Skin epidermis (tissue), 12 donors: Measurements from ENCODE around the gene CATSPERB.
"Not testable (repeated sequence)": the region's sequence is repeated elsewhere in the genome, so short reads cannot be mapped to it uniquely, and the experiment has no call there.

Experiments
- H3K27ac ChIP-seq, 21 experiments: fragments of 200-600 bp; sonication (generic) in 11 of 21; one replicate each; pipeline ENCODE4 v1.5.0; 2020; ENCODE audit warnings: mild to moderate bottlenecking in 3 of 21, inconsistent platforms in 2 of 21, moderate library complexity in 2 of 21
- H3K4me3 ChIP-seq, 7 experiments: fragments of 200-600 bp; sonication (generic) in 2 of 7; one replicate each; pipeline ENCODE4 v1.5.0; 2020; ENCODE audit warnings: inconsistent platforms in 2 of 7, mild to moderate bottlenecking in 2 of 7, moderate library complexity in 1 of 7

CATSPERB gene

DNA sequence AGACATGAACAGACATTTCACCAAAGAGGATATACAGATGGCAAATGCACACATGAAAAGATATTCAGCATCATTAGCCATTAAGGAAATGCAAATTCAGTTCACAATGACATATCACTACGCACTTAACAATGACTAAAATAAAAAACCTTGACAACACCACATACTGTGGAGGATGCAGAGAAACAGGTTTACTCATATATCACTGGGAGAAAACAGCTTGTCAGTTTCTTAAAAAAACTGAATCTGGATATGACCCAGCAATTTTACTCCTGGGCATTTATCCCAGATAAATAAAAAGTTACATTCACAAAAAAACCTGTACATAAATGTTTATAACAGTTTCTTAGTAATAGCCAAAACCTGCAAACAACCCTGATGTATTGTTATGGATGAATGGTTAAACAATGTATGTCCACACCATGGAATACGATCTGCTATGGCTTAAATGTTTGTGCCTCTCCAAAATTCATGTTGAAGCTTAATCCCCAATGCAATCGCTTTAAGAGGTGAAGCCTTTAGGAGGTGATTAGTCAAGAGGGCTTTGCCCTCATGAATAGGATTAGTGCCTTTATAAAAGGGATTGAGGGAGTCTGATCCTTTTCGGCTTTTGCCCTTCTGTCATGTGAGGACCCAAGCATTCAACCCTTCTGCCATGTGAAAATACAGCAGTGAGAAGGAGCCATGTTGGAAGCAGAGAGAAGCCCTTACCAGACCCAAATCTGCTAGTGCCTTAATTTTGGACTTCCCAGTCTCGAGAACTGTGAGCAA is 185.8 kb downstream of the CATSPERB start:
- Histone ChIP-seq H3K27ac (no peak overlapping the region), H3K4me3 (no peak overlapping the region)

DNA sequence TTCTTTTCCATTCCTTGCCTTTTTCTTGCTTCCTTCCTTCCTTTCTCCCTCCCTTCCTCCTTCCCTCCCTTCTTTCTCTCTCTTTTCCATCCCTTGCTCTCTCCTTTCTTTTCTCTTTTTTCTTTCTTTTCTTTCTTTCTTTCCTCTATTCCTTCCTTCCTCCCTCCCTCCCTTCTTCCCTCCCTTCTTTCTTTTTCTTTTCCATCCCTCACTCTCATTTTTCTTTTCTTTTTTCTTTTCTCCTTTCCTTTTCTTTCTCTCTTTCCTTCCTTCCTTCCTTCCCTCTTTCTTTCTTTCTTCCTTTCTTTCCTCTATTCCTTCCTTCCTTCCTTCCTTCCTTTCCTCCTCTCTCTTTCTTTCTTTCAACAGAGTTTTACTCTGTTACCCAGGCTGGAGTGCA is 186.7 kb downstream of the CATSPERB start:
- Histone ChIP-seq H3K4me3 (no peak overlapping the region), H3K27ac (no peak overlapping the region)

- no peak overlapping the region for H3K27ac ChIP-seq
- no peak overlapping the region for H3K4me3 ChIP-seq
Observed at GRCh38 chr14:91536327-91536726, 195.6 kb downstream of the CATSPERB start.

DNA sequence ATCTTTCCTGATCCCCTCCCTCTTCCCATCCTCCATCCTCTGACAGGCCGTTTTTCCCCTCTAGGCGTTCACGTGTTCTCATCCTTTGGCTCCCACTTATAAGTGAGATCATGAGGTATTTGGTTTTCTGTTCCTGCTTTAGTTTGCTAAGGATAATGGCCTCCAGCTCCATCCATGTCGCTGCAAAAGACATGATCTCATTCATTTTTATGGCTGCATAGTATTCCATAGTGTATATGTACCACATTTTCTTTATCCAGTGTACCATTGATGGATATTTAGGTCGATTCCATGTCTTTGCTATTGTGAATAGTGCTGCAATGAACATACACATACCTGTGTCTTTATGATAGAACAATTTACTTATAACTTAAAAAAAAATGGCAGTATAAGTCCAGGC is 197.8 kb downstream of the CATSPERB start:
- H3K4me3 ChIP-seq, H3K27ac ChIP-seq: not testable (repeated sequence)

DNA sequence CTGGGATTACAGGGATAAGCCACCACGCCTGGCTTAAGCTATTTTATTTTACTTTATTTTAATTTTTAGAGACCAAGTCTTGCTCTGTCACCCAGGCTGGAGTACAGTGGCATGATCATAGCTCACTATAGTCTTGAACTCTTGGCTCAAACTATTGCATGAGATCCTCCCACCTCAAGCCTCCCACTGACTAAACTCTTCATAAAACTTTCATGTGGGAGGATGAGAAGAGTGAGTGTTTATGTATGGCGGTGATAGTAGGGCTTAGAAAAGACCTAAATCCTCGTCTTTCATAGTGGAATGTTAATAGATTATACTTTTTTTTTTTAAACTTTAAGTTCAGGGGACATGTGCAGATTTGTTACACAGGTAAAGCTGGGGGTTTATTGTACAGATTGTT is 198.3 kb downstream of the CATSPERB start:
- no peak overlapping the region for H3K27ac ChIP-seq
- H3K4me3 ChIP-seq: no peak overlapping the region
